Measurements from ENCODE around the gene SKIDA1.

The SKIDA1 gene

GRCh38 chr10:21508706-21509331 is 16.7 kb downstream of the SKIDA1 start:
- POLR2A ChIA-PET, result no interaction called here
- no peak for DNase-seq (ENCODE audit: extremely low spot score)
- CTCF ChIA-PET, result interaction anchor here (1.0 to 2.1 kb wide), 2 partner anchors 13 to 50 kb away, joined by 3 to 6 read pairs; no protein-coding TSS in a partner anchor

GRCh38 chr10:21507150-21507549 is 18.3 kb downstream of the SKIDA1 start:
- POLR2A ChIA-PET, result no interaction called here
- CTCF ChIA-PET, result interaction anchor here (1.6 to 2.1 kb wide), 2 partner anchors 12 to 213 kb away, joined by 3 to 6 read pairs; no protein-coding TSS in a partner anchor
- no peak for DNase-seq (ENCODE audit: extremely low spot score)

More at GRCh38 chr10:21508706-21509331, 16.7 kb downstream of the SKIDA1 start:
- TF ChIP-seq CTCF (IDR thresholded peaks at IDR 0.05; ENCODE audit: control extremely low read depth, extremely low read depth, low read depth, missing control alignments), result no peak

GRCh38 chr10:21506351-21506750 is 19.1 kb downstream of the SKIDA1 start:
- TF ChIP-seq CTCF (IDR thresholded peaks at IDR 0.05; ENCODE audit: control extremely low read depth, extremely low read depth, low read depth, missing control alignments), result no peak
- ChIA-PET POLR2A (no interaction called here), CTCF (interaction anchor here (0.9 to 1.1 kb wide), 2 partner anchors 10 to 11 kb away, joined by 3 to 4 read pairs; no protein-coding TSS in a partner anchor)
- no peak for DNase-seq (ENCODE audit: extremely low spot score)

More at GRCh38 chr10:21507150-21507549, 18.3 kb downstream of the SKIDA1 start:
- no peak for TF ChIP-seq CTCF (IDR thresholded peaks at IDR 0.05; ENCODE audit: control extremely low read depth, extremely low read depth, low read depth, missing control alignments)

GRCh38 chr10:21505711-21506278 is 19.7 kb downstream of the SKIDA1 start:
- DNase-seq (ENCODE audit: extremely low spot score), result no peak
- POLR2A ChIA-PET, result no interaction called here
- CTCF ChIA-PET, result interaction anchor here (0.9 to 1.1 kb wide), 2 partner anchors 10 to 11 kb away, joined by 3 to 4 read pairs; no protein-coding TSS in a partner anchor
- no peak for TF ChIP-seq CTCF (IDR thresholded peaks at IDR 0.05; ENCODE audit: control extremely low read depth, extremely low read depth, low read depth, missing control alignments)

- DNase-seq (ENCODE audit: extremely low spot score), result no peak
- no peak for TF ChIP-seq CTCF (IDR thresholded peaks at IDR 0.05; ENCODE audit: control extremely low read depth, extremely low read depth, low read depth, missing control alignments)
- POLR2A ChIA-PET, result no interaction called here
- CTCF ChIA-PET, result interaction anchor here (0.9 kb wide), 1 partner anchor 9 kb away, joined by 3 read pairs; no protein-coding TSS in a partner anchor
Observed at GRCh38 chr10:21503542-21503941, 21.9 kb downstream of the SKIDA1 start.

- DNase-seq (ENCODE audit: extremely low spot score), result no peak
- CTCF ChIA-PET, result no interaction called here
- POLR2A ChIA-PET, result no interaction called here
- TF ChIP-seq CTCF (IDR thresholded peaks at IDR 0.05; ENCODE audit: control extremely low read depth, extremely low read depth, low read depth, missing control alignments), result no peak
Observed at GRCh38 chr10:21502348-21502740, 23.1 kb downstream of the SKIDA1 start.
